Activated CD4-positive, CD25-positive, alpha-beta regulatory T cell treated with anti-CD3 and anti-CD28 coated beads, Interleukin-2, amount 50 U/mL, for 72 hours (primary cell): Measurements from ENCODE around the gene PAFAH2.
"Not testable (repeated sequence)": the region's sequence is repeated elsewhere in the genome, so short reads cannot be mapped to it uniquely, and the experiment has no call there.

ENCODE experiments used
- DNase-seq: peaks from one replicate; pipeline ENCODE4 v3.0.0; 2021

The PAFAH2 gene

DNA sequence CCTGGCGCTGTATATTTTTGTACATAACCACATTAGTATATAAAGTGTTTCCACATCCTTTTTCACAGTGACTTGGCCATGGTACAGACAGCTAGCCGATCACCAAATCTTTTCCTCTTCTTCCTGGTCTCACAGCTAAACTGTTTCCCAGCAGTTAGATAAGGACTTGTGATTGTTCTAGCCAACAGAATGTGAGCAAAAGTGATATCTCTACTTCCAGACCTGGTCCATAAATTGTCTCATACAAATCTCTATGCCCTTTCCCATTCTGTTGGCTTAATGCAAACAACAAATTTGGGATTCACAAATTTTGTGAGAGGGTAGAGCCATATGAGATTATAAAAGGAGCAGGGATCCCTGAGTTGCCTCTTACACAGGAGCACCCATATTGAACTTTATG, 19.5 kb downstream of the PAFAH2 start:
- DNase-seq, result no peak

DNA sequence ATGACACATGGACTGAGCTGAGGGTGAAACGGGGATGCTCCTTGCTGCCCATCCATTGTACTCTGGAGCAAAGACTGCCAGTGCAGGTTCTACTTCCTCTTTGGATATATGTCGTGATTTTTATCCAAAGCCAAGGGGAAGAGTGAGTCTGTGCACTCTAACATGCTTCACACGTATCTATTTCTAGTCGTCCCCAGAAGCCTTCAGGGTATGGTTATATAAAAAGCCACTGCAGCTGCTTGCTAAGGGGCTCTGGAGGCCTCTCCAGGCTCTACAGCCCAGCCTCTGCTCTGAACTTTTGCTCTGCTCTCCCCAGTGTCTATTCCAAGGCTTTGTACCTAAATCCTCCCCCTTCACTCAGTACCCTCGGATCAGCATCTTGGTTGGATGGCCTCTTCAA, 20.1 kb downstream of the PAFAH2 start:
- no peak for DNase-seq

- no peak for DNase-seq
Observed at GRCh38 chr1:25973610-25974321, 24.1 kb downstream of the PAFAH2 start.

- no peak for DNase-seq
Observed at GRCh38 chr1:25971811-25972180, 26.1 kb downstream of the PAFAH2 start.

- DNase-seq, result no peak
Observed at GRCh38 chr1:25971066-25971810, 26.6 kb downstream of the PAFAH2 start.

- DNase-seq, result no peak
Observed at GRCh38 chr1:25967308-25967707, 30.6 kb downstream of the PAFAH2 start.

GRCh38 chr1:25959611-25960010, 38.3 kb downstream of the PAFAH2 start:
- DNase-seq, result no peak

DNA sequence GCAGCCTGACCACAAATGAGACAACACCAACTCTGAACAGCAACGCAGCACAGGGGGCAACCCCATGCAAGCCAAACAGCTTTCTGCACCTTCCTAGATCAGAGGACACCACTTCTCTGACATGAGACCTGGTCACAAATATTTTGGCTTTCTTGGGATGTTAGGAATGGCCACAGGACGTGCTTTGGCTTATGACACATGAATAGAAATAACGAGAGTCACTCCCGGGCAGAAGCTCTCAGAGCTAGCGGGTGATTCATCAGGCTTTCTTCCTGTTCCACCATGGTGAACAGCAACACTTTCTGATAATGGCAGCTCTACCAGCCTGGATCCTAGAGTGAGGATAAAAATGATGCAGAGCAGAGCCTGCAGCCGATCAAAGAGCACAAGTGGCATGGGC, 39.4 kb downstream of the PAFAH2 start:
- DNase-seq, result no peak

GRCh38 chr1:25955553-25955952, 42.3 kb downstream of the PAFAH2 start:
- no peak for DNase-seq

GRCh38 chr1:25954282-25954938, 43.5 kb downstream of the PAFAH2 start:
- no peak for DNase-seq

- DNase-seq, result no peak
Observed at GRCh38 chr1:25952841-25953401, 44.9 kb downstream of the PAFAH2 start.

DNA sequence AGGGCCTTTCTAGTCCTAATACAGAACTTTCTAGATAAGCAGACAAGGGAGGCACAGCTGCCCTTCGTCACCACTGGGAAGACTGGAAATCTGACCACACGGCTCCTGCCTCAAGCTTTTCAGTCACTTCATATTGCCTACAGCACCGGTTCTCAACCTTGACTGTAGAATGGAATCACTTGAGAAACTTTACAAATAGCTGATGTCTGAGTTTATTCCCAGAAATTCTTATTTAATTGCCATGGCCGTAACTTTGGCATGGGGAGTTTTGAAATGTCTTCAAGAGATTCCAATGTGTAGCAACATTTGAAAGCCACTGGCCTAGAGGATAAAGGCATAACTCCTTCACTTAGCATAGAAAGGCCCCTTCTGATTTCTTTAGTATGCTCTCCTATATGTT, 49.2 kb downstream of the PAFAH2 start:
- no peak for DNase-seq

GRCh38 chr1:25947027-25947426, 50.8 kb downstream of the PAFAH2 start:
- no peak for DNase-seq

- DNase-seq, result no peak
Observed at GRCh38 chr1:25945761-25946160, 52.1 kb downstream of the PAFAH2 start.

- no peak for DNase-seq
Observed at GRCh38 chr1:25944986-25945385, 52.9 kb downstream of the PAFAH2 start.

- not testable (repeated sequence) for DNase-seq
Observed at GRCh38 chr1:25943511-25943910, 54.4 kb downstream of the PAFAH2 start.

DNA sequence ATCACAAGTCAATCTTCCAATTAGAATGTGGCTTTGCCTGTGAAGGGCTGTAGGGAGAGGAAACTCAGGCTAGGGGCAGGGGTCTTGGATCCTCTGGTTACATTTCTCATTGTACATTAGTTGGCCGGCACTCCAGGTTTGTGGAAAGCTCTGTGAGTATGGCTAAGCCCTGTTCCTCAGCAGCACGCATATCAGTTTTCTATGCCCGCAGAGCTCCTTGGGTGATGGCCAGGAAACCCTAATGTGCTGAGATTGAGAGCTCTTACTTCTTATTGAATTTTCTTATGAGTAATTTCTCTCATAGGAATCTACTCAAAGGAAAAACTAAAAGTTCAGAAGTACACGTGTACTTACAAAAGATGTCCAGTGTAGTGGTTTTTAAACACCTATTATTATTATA, 60.9 kb downstream of the PAFAH2 start:
- no peak for DNase-seq

- no peak for DNase-seq
Observed at GRCh38 chr1:25933479-25934365, 64.1 kb downstream of the PAFAH2 start.

- DNase-seq, result not testable (repeated sequence)
Observed at GRCh38 chr1:25932811-25933400, 65.0 kb downstream of the PAFAH2 start.

- no peak for DNase-seq
Observed at GRCh38 chr1:25932321-25932720, 65.5 kb downstream of the PAFAH2 start.

GRCh38 chr1:25929016-25929415, 68.8 kb downstream of the PAFAH2 start:
- DNase-seq, result no peak
